Skin of body (tissue), 2 donors: Measurements from ENCODE around the gene IL12RB1. TPM values are rescaled to one million over a fixed set of nuclear protein-coding genes. Genes with fewer than 3 reads are reported as not detected.
"Not testable (repeated sequence)": the region's sequence is repeated elsewhere in the genome, so short reads cannot be mapped to it uniquely, and the experiment has no call there.

Experiments used
- DNase-seq: peaks from one replicate; lab custom pipeline; 2025; lab: John Stamatoyannopoulos, UW
- total RNA-seq: library from RNA; depleted of rRNA; stranded (reverse); fragments of >200 nt; gene quantifications from one replicate; pipeline ENCODE4 v1.2.3, GENCODE V29; 2014

Gene IL12RB1
- total RNA-seq, 1 donor from 2014 or later: 0.10 TPM

GRCh38 chr19:18089726-18090125 lies 3.0 kb upstream of the IL12RB1 start:
- no peak for DNase-seq

- DNase-seq: not testable (repeated sequence)
These were observed 2.4 kb upstream of the IL12RB1 start for GRCh38 chr19:18089096-18089541.

- no peak for DNase-seq
These were observed 854 bp downstream of the IL12RB1 start for GRCh38 chr19:18085702-18086457.

- DNase-seq: no peak
These were observed 2.6 kb downstream of the IL12RB1 start for GRCh38 chr19:18083929-18084684.

- DNase-seq: no peak
These were observed 12.5 kb downstream of the IL12RB1 start for GRCh38 chr19:18074192-18074591.

- no peak for DNase-seq
These were observed 13.5 kb downstream of the IL12RB1 start for GRCh38 chr19:18073197-18073596.

- DNase-seq: no peak
These were observed 14.4 kb downstream of the IL12RB1 start for GRCh38 chr19:18072335-18072734.

GRCh38 chr19:18070181-18070580 lies 16.6 kb downstream of the IL12RB1 start:
- no peak for DNase-seq

- no peak for DNase-seq
These were observed 17.4 kb downstream of the IL12RB1 start for GRCh38 chr19:18069383-18069782.

- no peak for DNase-seq
These were observed 18.3 kb downstream of the IL12RB1 start for GRCh38 chr19:18068395-18068794.

GRCh38 chr19:18065173-18065495 lies 21.6 kb downstream of the IL12RB1 start:
- no peak for DNase-seq

- DNase-seq: no peak
These were observed 23.3 kb downstream of the IL12RB1 start for GRCh38 chr19:18063463-18063862.

GRCh38 chr19:18062028-18062427 lies 24.7 kb downstream of the IL12RB1 start:
- no peak for DNase-seq

GRCh38 chr19:18060472-18060871 lies 26.3 kb downstream of the IL12RB1 start:
- no peak for DNase-seq

- DNase-seq: no peak
These were observed 26.8 kb downstream of the IL12RB1 start for GRCh38 chr19:18059902-18060301.

- no peak for DNase-seq
These were observed 27.4 kb downstream of the IL12RB1 start for GRCh38 chr19:18059297-18059696.

- DNase-seq: peak; percentile 78
These were observed 28.3 kb downstream of the IL12RB1 start for GRCh38 chr19:18058208-18059009.

GRCh38 chr19:18057557-18057956 lies 29.2 kb downstream of the IL12RB1 start:
- no peak for DNase-seq

GRCh38 chr19:18055967-18056366 lies 30.8 kb downstream of the IL12RB1 start:
- no peak for DNase-seq

- peak; percentile 76 for DNase-seq
These were observed 33.0 kb downstream of the IL12RB1 start for GRCh38 chr19:18053576-18054219.

- no peak for DNase-seq
These were observed 34.8 kb downstream of the IL12RB1 start for GRCh38 chr19:18051887-18052286.

GRCh38 chr19:18049385-18049784 lies 37.3 kb downstream of the IL12RB1 start:
- no peak for DNase-seq
